ENCODE results near the gene DHRS2.

- TF ChIP-seq POLR2AphosphoS5 (IDR thresholded peaks at IDR 0.05; ENCODE audit: borderline replicate concordance, low read depth, low read length) (no peak), EZH2 (IDR thresholded peaks at IDR 0.05) (no peak)
These were observed 18.1 kb downstream of the DHRS2 start for GRCh38 chr14:23654231-23654630.

Measured in SK-N-MC (cell line).